Measurements from ENCODE around the gene PLBD1. TPM values are rescaled to one million over a fixed set of nuclear protein-coding genes. Genes with fewer than 3 reads are reported as not detected.

PLBD1 gene
- total and polyA plus RNA-seq, 10 donors, result 3.1 to 83.2 (median 29.5) TPM

GRCh38 chr12:14525964-14526363, 41.7 kb downstream of the PLBD1 start:
- H3K9me3 ChIP-seq, result peaks cover 2 to 55% (median 45%) of the 10 kb centered on the region in 8 donors
- intact Hi-C loops (cut with DNase I; ENCODE audit: low total_unique reads), result no loop called here
- no peaks in the 10 kb centered on the region for H3K27me3 ChIP-seq (replicated peaks in 1 of 7)

GRCh38 chr12:14521822-14522221, 45.9 kb downstream of the PLBD1 start:
- DNase-seq, result no peak
- Histone ChIP-seq H3K4me3 (no peak overlapping the region), H3K4me1 (no peaks in the 10 kb centered on the region), H3K27me3 (replicated peaks in 1 of 7) (no peaks in the 10 kb centered on the region), H3K36me3 (peaks cover 0 to 46% (median 0%) of the 10 kb centered on the region in 6 donors), H3K27ac (no peak overlapping the region), H3K9me3 (peaks cover 2 to 62% (median 52%) of the 10 kb centered on the region in 8 donors)
- TF ChIP-seq POLR2AphosphoS5 (IDR thresholded peaks at IDR 0.05), result no peak
- no peak for TF ChIP-seq CTCF (IDR thresholded peaks at IDR 0.05 in 8 of 11, conservative IDR thresholded peaks at IDR 0.05 in 3 of 11)
- TF ChIP-seq POLR2A (IDR thresholded peaks at IDR 0.05), result no peak
- intact Hi-C loops (cut with DNase I; ENCODE audit: low total_unique reads), result no loop called here

More at GRCh38 chr12:14525964-14526363, 41.7 kb downstream of the PLBD1 start:
- TF ChIP-seq CTCF (IDR thresholded peaks at IDR 0.05 in 8 of 11, conservative IDR thresholded peaks at IDR 0.05 in 3 of 11) (no peak), POLR2A (IDR thresholded peaks at IDR 0.05) (no peak), POLR2AphosphoS5 (IDR thresholded peaks at IDR 0.05) (no peak)
- 88 to 99% (median 94%) methylated on average over 2 of the region's 2 CpGs for WGBS, 5 donors
- Histone ChIP-seq H3K27ac (no peak overlapping the region), H3K4me1 (no peaks in the 10 kb centered on the region), H3K36me3 (peaks cover 0 to 21% (median 0%) of the 10 kb centered on the region in 6 donors), H3K4me3 (no peak overlapping the region)
- no peak for DNase-seq

- no peak for DNase-seq
- TF ChIP-seq CTCF (IDR thresholded peaks at IDR 0.05 in 8 of 11, conservative IDR thresholded peaks at IDR 0.05 in 3 of 11), result no peak
- no peak for TF ChIP-seq POLR2AphosphoS5 (IDR thresholded peaks at IDR 0.05)
- no peak for TF ChIP-seq POLR2A (IDR thresholded peaks at IDR 0.05)
- Histone ChIP-seq H3K27me3 (replicated peaks in 1 of 7) (no peaks in the 10 kb centered on the region), H3K4me1 (no peaks in the 10 kb centered on the region), H3K4me3 (no peak overlapping the region), H3K9me3 (peaks cover 0 to 2% (median 0%) of the 10 kb centered on the region in 8 donors), H3K36me3 (peaks cover 0 to 67% (median 0%) of the 10 kb centered on the region in 6 donors), H3K27ac (no peak overlapping the region)
- 91 to 100% (median 96%) methylated on average over 1 of the region's 1 CpG for WGBS, 5 donors
- intact Hi-C loops (cut with DNase I; ENCODE audit: low total_unique reads), result no loop called here
Measured at GRCh38 chr12:14514946-14515345, 52.7 kb downstream of the PLBD1 start.

- WGBS, 5 donors, result 34 to 53% (median 50%) methylated on average over 4 of the region's 4 CpGs
- Histone ChIP-seq H3K36me3 (peaks cover 0 to 70% (median 0%) of the 10 kb centered on the region in 6 donors), H3K4me3 (no peak overlapping the region), H3K27ac (no peak overlapping the region), H3K4me1 (no peaks in the 10 kb centered on the region), H3K27me3 (replicated peaks in 1 of 7) (no peaks in the 10 kb centered on the region), H3K9me3 (no peaks in the 10 kb centered on the region)
- intact Hi-C loops (cut with DNase I; ENCODE audit: low total_unique reads), result no loop called here
- no peak for DNase-seq
- no peak for TF ChIP-seq POLR2AphosphoS5 (IDR thresholded peaks at IDR 0.05)
- peak in 7 of 11 experiments; percentile 9 to 35 (median 29) for TF ChIP-seq CTCF (IDR thresholded peaks at IDR 0.05 in 8 of 11, conservative IDR thresholded peaks at IDR 0.05 in 3 of 11)
Measured at GRCh38 chr12:14514154-14514842, 53.4 kb downstream of the PLBD1 start.

All from spleen (tissue), 11 donors.